HUES64 (cell line): ENCODE results near the gene PIGZ.
"Not testable (repeated sequence)": the region's sequence is repeated elsewhere in the genome, so short reads cannot be mapped to it uniquely, and the experiment has no call there.

ENCODE experiments used
- H3K27ac ChIP-seq: 2 replicates; pipeline ENCODE4 v1.7.0; 2013; ENCODE audit warnings: low read depth, low read length, inconsistent platforms
- H3K27me3 ChIP-seq: 2 replicates; pipeline ENCODE4 v1.6.1; 2013; ENCODE audit warnings: mild to moderate bottlenecking, low read length; ENCODE audit not compliant: insufficient read depth
- H3K36me3 ChIP-seq: 2 replicates; pipeline ENCODE4 v1.6.1; 2013; ENCODE audit warnings: mild to moderate bottlenecking, low read length; ENCODE audit not compliant: insufficient read depth
- H3K4me1 ChIP-seq: 2 replicates; pipeline ENCODE4 v1.6.1; 2013; ENCODE audit warnings: mild to moderate bottlenecking, low read length, moderate library complexity; ENCODE audit not compliant: insufficient read depth
- H3K4me3 ChIP-seq: 2 replicates; pipeline ENCODE4 v1.5.1; 2013; ENCODE audit warnings: mild to moderate bottlenecking, low read length, moderate library complexity
- H3K9ac ChIP-seq: 2 replicates; pipeline ENCODE4 v1.6.1; 2013; ENCODE audit warnings: mild to moderate bottlenecking, low read depth, low read length
- H3K9me3 ChIP-seq: 2 replicates; pipeline ENCODE4 v1.6.1; 2013; ENCODE audit warnings: low read depth, low read length; ENCODE audit not compliant: insufficient read depth
- WGBS: fragments of 150-250, 120-280 bp; methylation state at CpG from one replicate; pipeline ENCODE4 v1.1.7; 2013; ENCODE audit warnings: missing lambda C conversion rate; 5-methylcytosine and 5-hydroxymethylcytosine counted together

The PIGZ gene

DNA sequence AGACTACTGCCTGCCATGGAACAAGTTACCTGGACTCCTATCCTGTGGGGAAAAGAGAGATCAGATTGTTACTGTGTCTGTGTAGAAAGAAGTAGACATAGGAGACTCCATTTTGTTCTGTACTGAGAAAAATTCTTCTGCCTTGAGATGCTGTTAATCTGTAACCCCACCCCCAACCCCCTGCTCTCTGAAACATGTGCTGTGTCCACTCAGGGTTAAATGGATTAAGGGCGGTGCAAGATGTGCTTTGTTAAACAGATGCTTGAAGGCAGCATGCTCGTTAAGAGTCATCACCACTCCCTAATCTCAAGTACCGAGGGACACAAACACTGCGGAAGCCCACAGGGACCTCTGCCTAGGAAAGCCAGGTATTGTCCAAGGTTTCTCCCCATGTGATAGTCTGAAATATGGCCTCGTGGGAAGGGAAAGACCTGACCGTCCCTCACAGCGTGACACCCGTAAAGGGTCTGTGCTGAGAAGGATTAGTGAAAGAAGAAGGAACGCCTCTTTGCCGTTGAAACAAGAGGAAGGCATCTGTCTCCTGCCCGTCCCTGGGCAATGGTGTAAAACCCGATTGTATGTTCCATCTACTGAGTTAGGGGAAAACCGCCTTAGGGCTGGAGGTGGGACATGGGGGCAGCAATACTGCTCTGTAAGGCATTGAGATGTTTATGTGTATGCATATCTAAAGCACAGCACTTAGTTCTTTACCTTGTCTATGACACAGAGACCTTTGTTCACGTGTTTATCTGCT lies 24.4 kb downstream of the PIGZ start:
- peak overlapping the region; percentile 95 for H3K4me3 ChIP-seq
- WGBS, result 78% methylated on average over 12 of the region's 14 CpGs

DNA sequence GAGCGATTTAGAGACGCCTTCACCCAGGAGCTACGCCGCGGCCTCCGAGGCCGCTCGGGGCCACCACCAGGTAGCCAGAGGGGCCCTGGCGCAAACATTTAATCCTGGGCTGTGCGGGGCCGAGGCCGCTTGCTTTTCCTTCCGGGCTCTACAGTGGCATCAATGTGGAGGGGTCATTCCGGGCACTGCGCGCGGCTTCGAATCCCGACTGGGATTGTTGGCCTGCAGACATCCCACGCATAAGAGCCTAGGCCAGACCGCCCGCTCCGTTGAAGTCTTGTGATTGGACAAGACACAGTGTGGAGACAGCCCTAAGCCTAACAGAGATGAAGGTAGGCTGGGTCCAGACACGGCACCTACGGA lies 25.7 kb downstream of the PIGZ start:
- Histone ChIP-seq H3K9ac (peak overlapping the region; percentile 95), H3K27ac (peak overlapping the region; percentile 74), H3K4me1 (peaks cover 10% of the 10 kb centered on the region; the same call in 1 of the 2 replicates), H3K9me3 (no peaks in the 10 kb centered on the region), H3K36me3 (peaks cover 28% of the 10 kb centered on the region), H3K4me3 (peak overlapping the region; percentile 95), H3K27me3 (no peaks in the 10 kb centered on the region)
- WGBS, result 1% methylated on average over 25 of the region's 25 CpGs

More for the DNA sequence above, 24.4 kb downstream of the PIGZ start:
- not testable (repeated sequence) for H3K27ac ChIP-seq, H3K9ac ChIP-seq, H3K9me3 ChIP-seq, H3K4me1 ChIP-seq, H3K27me3 ChIP-seq
- peaks cover 15% of the 10 kb centered on the region for H3K36me3 ChIP-seq

DNA sequence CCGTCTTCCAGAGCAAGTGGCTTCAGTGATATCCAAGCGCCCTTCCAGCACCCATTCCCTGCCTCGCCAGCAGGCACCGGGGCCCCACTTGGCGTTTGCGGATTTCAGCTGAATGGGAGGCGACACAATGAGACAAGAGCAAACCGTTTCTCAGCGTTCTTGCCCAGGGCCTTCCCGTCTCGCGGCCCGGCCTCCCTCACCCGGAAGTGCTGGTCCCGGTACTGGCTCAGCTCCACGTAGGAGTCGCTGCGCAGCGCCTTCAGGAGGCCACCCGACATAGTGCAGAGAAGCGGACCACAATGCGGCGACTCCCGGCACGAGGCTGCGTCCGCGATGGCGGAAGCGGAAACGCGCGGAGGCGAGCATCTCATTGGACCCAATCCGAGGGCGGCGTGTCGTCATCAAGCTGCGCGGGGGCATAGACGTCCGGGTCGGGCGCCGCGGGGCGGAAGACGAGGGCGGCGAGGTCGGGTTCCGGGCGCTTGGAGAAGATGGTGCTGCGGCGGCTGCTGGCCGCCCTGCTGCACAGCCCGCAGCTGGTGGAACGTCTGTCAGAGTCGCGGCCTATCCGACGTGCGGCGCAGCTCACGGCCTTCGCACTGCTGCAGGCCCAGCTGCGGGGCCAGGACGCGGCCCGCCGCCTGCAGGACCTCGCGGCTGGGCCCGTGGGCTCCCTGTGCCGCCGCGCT lies 26.3 kb downstream of the PIGZ start, which contains the start of gene NCBP2:
Gene NCBP2 (minus strand): TSS at position 303 of the 689 bp plus-strand sequence. CDS start 25 bp downstream, at position 278.
- H3K36me3 ChIP-seq, result peaks cover 33% of the 10 kb centered on the region
- no peaks in the 10 kb centered on the region for H3K9me3 ChIP-seq
- peak within 1 kb of the TSS; percentile 99 for H3K27ac ChIP-seq
- H3K9ac ChIP-seq, result peak within 1 kb of the TSS; percentile 95
- H3K4me3 ChIP-seq, result peak within 1 kb of the TSS; percentile 95
- H3K4me1 ChIP-seq, result peaks cover 10% of the 10 kb centered on the region; the same call in 1 of the 2 replicates
- under 1% methylated on average over 77 of the region's 77 CpGs for WGBS
- no peaks in the 10 kb centered on the region for H3K27me3 ChIP-seq

DNA sequence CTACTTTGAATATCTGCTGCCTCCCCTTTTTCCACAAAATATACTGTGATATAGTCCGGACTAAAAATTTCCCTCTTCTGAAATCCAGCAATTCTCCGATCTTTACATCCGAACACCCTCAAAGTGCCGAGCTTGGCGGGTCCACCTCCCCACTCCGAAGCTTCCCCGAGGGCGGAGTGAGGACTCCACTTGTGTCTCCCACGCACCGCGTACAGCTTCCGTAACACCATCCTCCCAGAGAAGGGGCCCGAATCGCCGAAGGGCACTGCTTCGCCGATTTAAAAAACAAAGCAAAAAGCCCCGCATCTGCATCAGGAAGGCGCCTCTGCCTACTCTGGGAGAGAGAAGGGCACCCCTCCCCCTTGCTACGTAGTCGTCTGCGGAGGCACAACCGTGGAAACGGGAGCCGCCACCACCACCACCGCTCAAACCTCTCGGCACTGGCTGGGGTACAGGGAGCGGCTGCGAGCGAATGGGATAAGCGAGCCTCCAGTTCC lies 26.9 kb downstream of the PIGZ start:
- Histone ChIP-seq H3K9me3 (no peaks in the 10 kb centered on the region), H3K9ac (peak overlapping the region; percentile 95), H3K4me1 (peaks cover 10% of the 10 kb centered on the region; the same call in 1 of the 2 replicates), H3K27ac (peak overlapping the region; percentile 99), H3K27me3 (no peaks in the 10 kb centered on the region), H3K4me3 (peak overlapping the region; percentile 95), H3K36me3 (peaks cover 39% of the 10 kb centered on the region)
- WGBS, result under 1% methylated on average over 31 of the region's 31 CpGs

DNA sequence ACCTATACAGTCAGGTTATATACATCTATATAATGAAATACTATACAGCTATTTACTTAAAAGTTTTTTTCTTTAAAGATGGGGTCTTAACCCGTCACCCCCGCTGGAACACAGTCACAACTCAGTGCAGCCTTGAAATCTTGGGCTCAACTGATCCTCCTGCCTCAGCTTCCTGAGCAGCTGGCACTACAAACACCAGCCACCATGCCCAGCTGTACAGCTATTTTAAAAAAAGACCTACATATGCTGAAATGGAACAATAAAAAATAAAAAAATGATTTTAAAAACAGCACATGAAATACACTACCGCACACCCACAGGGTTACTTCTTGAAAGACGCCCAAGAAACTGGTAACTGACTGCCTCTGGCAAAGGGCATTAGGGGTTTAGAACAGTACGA lies 30.1 kb downstream of the PIGZ start:
- WGBS, result 94% methylated on average over 5 of the region's 5 CpGs
- H3K36me3 ChIP-seq, result peaks cover 68% of the 10 kb centered on the region
- H3K27ac ChIP-seq, result no peak overlapping the region

DNA sequence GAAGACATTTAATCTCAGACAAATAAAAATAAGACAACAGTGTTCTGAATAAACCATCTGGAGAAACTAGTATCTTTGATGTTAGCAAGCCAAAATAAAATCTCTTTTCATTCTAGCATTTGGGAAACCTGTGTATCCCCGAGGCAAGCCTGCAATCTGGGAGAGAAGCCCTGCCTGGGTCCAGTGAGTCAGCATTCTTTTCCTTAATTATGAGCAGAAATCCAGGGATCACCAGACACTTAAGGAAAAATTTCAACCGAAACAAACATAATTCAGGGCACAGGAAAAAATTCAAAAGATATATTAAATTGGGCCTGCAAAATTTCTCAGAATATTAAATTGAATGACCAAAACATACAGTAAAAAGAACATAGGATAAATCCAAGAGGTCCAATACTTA lies 30.5 kb downstream of the PIGZ start:
- Histone ChIP-seq H3K27me3 (no peaks in the 10 kb centered on the region), H3K9me3 (no peaks in the 10 kb centered on the region), H3K4me3 (no peak overlapping the region), H3K27ac (no peak overlapping the region; the same call in 1 of the 2 replicates), H3K4me1 (0 out of 2 replicates have a peak, but pooled peaks cover 3% of the 10 kb centered on the region), H3K36me3 (peaks cover 71% of the 10 kb centered on the region), H3K9ac (no peak overlapping the region)
- WGBS, result 93% methylated on average over 2 of the region's 2 CpGs

More for the DNA sequence above, 30.1 kb downstream of the PIGZ start:
- Histone ChIP-seq H3K27me3 (no peaks in the 10 kb centered on the region), H3K9ac (no peak overlapping the region), H3K9me3 (no peaks in the 10 kb centered on the region), H3K4me3 (no peak overlapping the region), H3K4me1 (peaks cover 7% of the 10 kb centered on the region; the same call in 1 of the 2 replicates)

DNA sequence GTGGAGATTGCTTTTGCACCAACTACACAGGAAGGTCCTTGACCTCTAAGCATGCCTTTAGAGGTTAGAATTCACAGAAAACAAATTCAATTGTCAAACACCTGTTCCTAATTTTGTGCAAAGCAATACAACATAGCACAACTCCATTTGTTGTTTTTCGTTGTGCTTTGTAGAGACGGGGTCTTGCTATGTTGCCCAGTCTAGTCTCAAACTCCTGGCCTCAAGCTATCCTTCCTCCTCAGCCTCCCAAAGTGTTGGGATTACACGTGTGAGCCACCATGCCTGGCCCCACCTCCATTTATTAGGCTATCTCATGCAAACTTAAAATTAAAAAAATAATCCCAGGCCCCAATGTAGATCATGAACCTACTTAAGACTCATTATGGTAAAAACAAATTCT lies 32.3 kb downstream of the PIGZ start:
- Histone ChIP-seq H3K4me3 (no peak overlapping the region), H3K9ac (no peak overlapping the region), H3K9me3 (no peaks in the 10 kb centered on the region), H3K27ac (no peak overlapping the region), H3K4me1 (0 out of 2 replicates have a peak, but pooled peaks cover 3% of the 10 kb centered on the region), H3K36me3 (peaks cover 87% of the 10 kb centered on the region), H3K27me3 (no peaks in the 10 kb centered on the region)
- WGBS, result 97% methylated on average over 3 of the region's 3 CpGs

DNA sequence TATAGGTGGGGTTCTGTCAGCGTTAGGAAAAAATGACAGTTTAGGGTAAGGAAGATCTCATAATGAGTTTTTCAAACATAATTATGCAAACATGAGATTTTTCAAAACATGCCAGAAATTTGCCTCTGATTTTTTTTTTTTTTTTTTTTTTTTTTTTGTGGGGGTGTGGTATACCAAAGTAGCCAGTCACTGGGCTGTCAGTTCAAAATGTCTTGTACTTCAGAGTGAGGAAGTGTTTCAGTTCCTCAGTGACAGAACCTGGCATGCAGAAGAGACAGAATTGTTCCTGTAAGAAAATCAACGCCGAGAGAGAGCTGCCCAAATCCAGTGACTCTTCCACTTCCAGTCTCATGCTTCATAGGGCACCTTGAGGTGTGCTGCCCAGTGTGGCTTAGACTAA lies 36.0 kb downstream of the PIGZ start:
- H3K9ac ChIP-seq, result no peak overlapping the region
- peaks cover 88% of the 10 kb centered on the region for H3K36me3 ChIP-seq
- no peaks in the 10 kb centered on the region for H3K27me3 ChIP-seq
- H3K4me3 ChIP-seq, result no peak overlapping the region
- H3K4me1 ChIP-seq, result no peaks in the 10 kb centered on the region; the same call in 1 of the 2 replicates
- H3K9me3 ChIP-seq, result no peaks in the 10 kb centered on the region
- 89% methylated on average over 3 of the region's 3 CpGs for WGBS
- no peak overlapping the region for H3K27ac ChIP-seq

DNA sequence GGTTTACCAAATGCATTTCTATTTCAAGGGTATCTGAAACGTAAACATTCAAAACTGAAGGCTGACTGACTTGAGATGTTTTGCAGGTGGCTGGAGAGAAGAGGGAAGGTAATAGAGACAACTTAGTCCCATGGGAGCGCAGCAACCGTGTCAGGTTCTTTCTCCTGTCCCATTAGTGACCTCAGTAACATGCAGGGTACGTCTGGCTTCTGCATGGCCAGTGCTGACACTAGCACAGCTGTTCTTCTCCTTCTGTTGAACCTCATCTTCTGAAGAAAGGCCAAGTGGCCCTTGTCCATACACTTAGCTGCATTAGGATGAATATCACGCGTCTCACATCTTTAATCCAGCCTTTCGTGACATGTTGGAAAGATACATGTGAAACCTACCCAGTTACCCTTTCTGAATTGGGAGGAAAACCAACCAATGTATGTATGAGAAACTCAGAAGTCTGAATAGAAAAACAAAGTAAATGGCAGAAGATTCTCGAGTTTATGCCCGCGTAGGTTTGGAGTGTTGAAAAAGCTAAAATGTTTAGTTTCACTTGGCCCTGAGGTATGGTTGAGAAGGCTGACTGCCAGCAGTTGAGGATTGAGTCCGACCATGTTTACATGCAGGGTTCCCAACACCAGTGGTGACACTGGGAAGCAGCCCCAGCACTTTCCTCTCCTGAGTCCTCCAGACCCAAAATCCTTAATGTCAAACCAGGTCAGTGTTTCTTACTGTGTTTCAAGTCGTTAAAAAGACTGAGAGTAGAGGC lies 36.6 kb downstream of the PIGZ start:
- H3K27ac ChIP-seq, result no peak overlapping the region
- no peak overlapping the region for H3K4me3 ChIP-seq
- WGBS, result 95% methylated on average over 12 of the region's 12 CpGs
- H3K9me3 ChIP-seq, result no peaks in the 10 kb centered on the region
- H3K9ac ChIP-seq, result no peak overlapping the region
- peaks cover 82% of the 10 kb centered on the region for H3K36me3 ChIP-seq
- no peaks in the 10 kb centered on the region for H3K27me3 ChIP-seq
- H3K4me1 ChIP-seq, result no peaks in the 10 kb centered on the region; the same call in 1 of the 2 replicates

DNA sequence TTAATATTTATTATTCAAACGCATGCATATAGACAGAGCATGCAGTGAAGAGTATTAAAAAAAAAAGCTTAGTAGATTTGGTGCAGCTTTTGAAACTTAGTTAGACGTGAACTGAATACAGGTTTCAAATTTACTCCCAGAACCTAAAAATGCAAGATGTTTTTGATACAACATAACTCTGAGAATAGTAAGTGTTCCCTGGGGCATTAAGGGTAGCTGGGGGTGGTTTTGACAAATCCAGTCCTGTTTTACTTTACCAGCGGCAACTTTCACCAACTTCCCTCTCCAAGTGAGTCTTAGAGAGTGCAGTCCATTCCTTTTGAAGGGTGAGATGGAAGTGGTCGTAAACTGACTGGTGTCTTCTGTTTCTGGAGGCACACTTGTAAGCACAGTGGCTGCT lies 37.5 kb downstream of the PIGZ start:
- H3K9ac ChIP-seq, result no peak overlapping the region
- H3K27ac ChIP-seq, result no peak overlapping the region
- H3K4me1 ChIP-seq, result no peaks in the 10 kb centered on the region; the same call in 1 of the 2 replicates
- no peaks in the 10 kb centered on the region for H3K27me3 ChIP-seq
- H3K4me3 ChIP-seq, result no peak overlapping the region
- H3K36me3 ChIP-seq, result peaks cover 73% of the 10 kb centered on the region
- 97% methylated on average over 2 of the region's 4 CpGs for WGBS
- H3K9me3 ChIP-seq, result no peaks in the 10 kb centered on the region
